HepG2 (cell line): ENCODE data around the gene DHX58. TPM values are rescaled to one million over a fixed set of nuclear protein-coding genes. Genes with fewer than 3 reads are reported as not detected.

Experiments
- ATF2 ChIP-seq: sonication (generic); formaldehyde crosslinking; IDR thresholded peaks from 2 replicates; pipeline ENCODE4 v1.4.0; 2020; ENCODE audit warnings: missing genetic modification reagents
- ATF7-NPFF ChIP-seq: sonication (generic); formaldehyde crosslinking; IDR thresholded peaks from 2 replicates; pipeline ENCODE4 v1.8.1; 2023; ENCODE audit warnings: mild to moderate bottlenecking, low read depth, missing genetic modification reagents, moderate library complexity
- FOSL2 ChIP-seq: sonication (generic); formaldehyde crosslinking; IDR thresholded peaks from 2 replicates; pipeline ENCODE4 v1.4.0; 2020; ENCODE audit warnings: missing genetic modification reagents
- GABPB1 ChIP-seq: IDR thresholded peaks from 2 replicates; pipeline ENCODE4 v1.6.1; 2016; ENCODE audit warnings: mild to moderate bottlenecking, missing genetic modification reagents, moderate library complexity, missing compliant biosample characterization
- IKZF5 ChIP-seq: IDR thresholded peaks from 2 replicates; pipeline ENCODE4 v1.6.1; 2018; ENCODE audit warnings: missing genetic modification reagents, mild to moderate bottlenecking, missing compliant biosample characterization
- IRF2 ChIP-seq: IDR thresholded peaks from 2 replicates; pipeline ENCODE4 v1.6.1; 2018; ENCODE audit warnings: missing genetic modification reagents, missing compliant biosample characterization
- KDM3A ChIP-seq: IDR thresholded peaks from 2 replicates; pipeline ENCODE4 v1.6.1; 2018; ENCODE audit warnings: low read depth, missing compliant biosample characterization
- MIER2 ChIP-seq: IDR thresholded peaks from 2 replicates; pipeline ENCODE4 v1.6.1; 2016; ENCODE audit warnings: missing biosample characterization, missing genetic modification reagents
- MIER3 ChIP-seq: IDR thresholded peaks from 2 replicates; pipeline ENCODE4 v1.6.1; 2016; ENCODE audit warnings: missing compliant biosample characterization, borderline replicate concordance
- NR2F6 ChIP-seq, 2 experiments: IDR thresholded peaks; 2 replicates each; pipeline ENCODE4 v1.6.1; 2016; ENCODE audit warnings: antibody characterized with exemption in 1 of 2, mild to moderate bottlenecking in 1 of 2
- SSRP1 ChIP-seq: IDR thresholded peaks from 2 replicates; pipeline ENCODE4 v1.6.1; 2016; ENCODE audit warnings: control low read depth
- TAF1 ChIP-seq: sonication (generic); formaldehyde crosslinking; IDR thresholded peaks from 2 replicates; pipeline ENCODE4 v1.4.0; 2020; ENCODE audit warnings: missing genetic modification reagents
- TEAD3 ChIP-seq: optimal IDR thresholded peaks from 2 replicates; pipeline ENCODE3; 2016; ENCODE audit warnings: borderline replicate concordance
- TFAP4 ChIP-seq: sonication (generic); IDR thresholded peaks from 2 replicates; pipeline ENCODE4 v1.6.1; 2016; ENCODE audit warnings: low read depth, borderline replicate concordance
- XRCC5 ChIP-seq: fragments of 200-400 bp; formaldehyde crosslinking; optimal IDR thresholded peaks from 2 replicates; pipeline ENCODE3; 2017; ENCODE audit warnings: mild to moderate bottlenecking, low read length
- ZBED4 ChIP-seq: sonication (generic); formaldehyde crosslinking; IDR thresholded peaks from 2 replicates; pipeline ENCODE4 v1.4.0; 2020; ENCODE audit warnings: missing genetic modification reagents, borderline replicate concordance
- ZBTB8A ChIP-seq: sonication (generic); formaldehyde crosslinking; IDR thresholded peaks from 2 replicates; pipeline ENCODE4 v1.4.0; 2020; ENCODE audit warnings: mild to moderate bottlenecking, low read depth, missing genetic modification reagents, borderline replicate concordance
- ZNF205 ChIP-seq: IDR thresholded peaks from 2 replicates; pipeline ENCODE4 v1.6.1; 2018; ENCODE audit warnings: missing biosample characterization, missing genetic modification reagents
- ZNF468 ChIP-seq: sonication (generic); formaldehyde crosslinking; IDR thresholded peaks from 2 replicates; pipeline ENCODE4 v1.8.0; 2022; ENCODE audit warnings: mild to moderate bottlenecking, moderate library complexity, missing genetic modification reagents
- ZNF570 ChIP-seq: sonication (generic); formaldehyde crosslinking; IDR thresholded peaks from 2 replicates; pipeline ENCODE4 v1.4.0; 2020; ENCODE audit warnings: mild to moderate bottlenecking, missing genetic modification reagents, borderline replicate concordance
- ZNF777 ChIP-seq: sonication (generic); formaldehyde crosslinking; IDR thresholded peaks from 2 replicates; pipeline ENCODE4 v1.4.0; 2020; ENCODE audit warnings: missing genetic modification reagents
- ZNF788 ChIP-seq: sonication (generic); formaldehyde crosslinking; IDR thresholded peaks from 2 replicates; pipeline ENCODE4 v1.5.0; 2020; ENCODE audit warnings: mild to moderate bottlenecking, missing genetic modification reagents, borderline replicate concordance
- ZSCAN12 ChIP-seq: sonication (generic); formaldehyde crosslinking; IDR thresholded peaks from 2 replicates; pipeline ENCODE4 v1.9.0; 2021; ENCODE audit warnings: mild to moderate bottlenecking, missing genetic modification reagents
- polyA plus RNA-seq, 8 experiments: library from polyadenylated mRNA; depleted of rRNA in 3 of 8; stranded (reverse) in 7 of 8; unstranded in 1 of 8; fragments of >200 nt; fragmentation: Illumina TruSeq in 4 of 8; extraction: Trizol in 4 of 8; gene quantifications; 2 replicates each; pipeline versions ENCODE4 v1.2.1 to v1.2.3, GENCODE V29; 2011 to 2016; ENCODE audit warnings: low read depth in 4 of 8, missing spikeins in 1 of 8, mixed read lengths in 1 of 8; ENCODE audit not compliant: insufficient read depth in 1 of 8
- total RNA-seq, 5 experiments: library from RNA; depleted of rRNA; stranded (reverse); fragments of >200 nt; fragmentation: Illumina TruSeq; extraction: Trizol; gene quantifications; 2 replicates each; pipeline ENCODE4 v1.2.3, GENCODE V29; 2016; ENCODE audit warnings: low read depth in 1 of 5

The DHX58 gene
- total and polyA plus RNA-seq, 2 of the 13 experiments (the other 11 are each of a cell fraction or from before 2014, with no cell fraction given) = 6.7 to 7.8 TPM

GRCh38 chr17:42116705-42117396 lies 4.3 kb upstream of the DHX58 start (continued):
- TF ChIP-seq ATF2 (CRISPR knock-in tag) (0 out of 2 replicates have a peak, but pooled peaks have one; percentile 29), XRCC5 (peak; percentile 88), ZNF788 (CRISPR knock-in tag) (peak; percentile 62; the same call in 1 of the 2 replicates), ZNF205 (CRISPR knock-in tag) (0 out of 2 replicates have a peak, but pooled peaks have one; percentile 31), ZBED4 (CRISPR knock-in tag) (0 out of 2 replicates have a peak, but pooled peaks have one; percentile 62), ZNF570 (no peak), FOSL2 (CRISPR knock-in tag) (0 out of 2 replicates have a peak, but pooled peaks have one; percentile 4), TAF1 (CRISPR knock-in tag) (peak; percentile 16; the same call in 1 of the 2 replicates), MIER2 (CRISPR knock-in tag) (0 out of 2 replicates have a peak, but pooled peaks have one; percentile 27), ZNF777 (0 out of 2 replicates have a peak, but pooled peaks have one; percentile 35), TEAD3 (CRISPR knock-in tag) (peak; percentile 44), ZSCAN12 (CRISPR knock-in tag) (no peak), IKZF5 (CRISPR knock-in tag) (peak; percentile 58; the same call in 1 of the 2 replicates), KDM3A (CRISPR knock-in tag) (peak; percentile 71; the same call in 1 of the 2 replicates), GABPB1 (CRISPR knock-in tag) (peak; percentile 2), SSRP1 (CRISPR knock-in tag) (0 out of 2 replicates have a peak, but pooled peaks have one; percentile 34), TFAP4 (peak; percentile 57; the same call in 1 of the 2 replicates), MIER3 (0 out of 2 replicates have a peak, but pooled peaks have one; percentile 30), ZBTB8A (no peak), IRF2 (CRISPR knock-in tag) (0 out of 2 replicates have a peak, but pooled peaks have one; percentile 57), ZNF468 (CRISPR knock-in tag) (no peak), NR2F6 (IDR thresholded peaks at IDR 0.05) (no peak), NR2F6 (CRISPR knock-in tag; IDR thresholded peaks at IDR 0.05) (peak; percentile 48; the same call in 1 of the 2 replicates), ATF7-NPFF (CRISPR knock-in tag) (no peak)
